Kidney epithelial cell (primary cell): ENCODE results near the gene UBASH3A. TPM values are rescaled to one million over a fixed set of nuclear protein-coding genes. Genes with fewer than 3 reads are reported as not detected.

Source experiments
- DNase-seq: peaks from one replicate; pipeline ENCODE4 v3.0.0-alpha.2; 2010; ENCODE audit warnings: low read depth
- H3K27me3 ChIP-seq: 2 replicates; pipeline ENCODE4 v1.6.0; 2011; ENCODE audit warnings: low read length; ENCODE audit not compliant: control insufficient read depth, insufficient read depth
- H3K36me3 ChIP-seq: 2 replicates; pipeline ENCODE4 v1.5.1; 2011; ENCODE audit warnings: low read length; ENCODE audit not compliant: control insufficient read depth, insufficient read depth
- H3K4me3 ChIP-seq: 2 replicates; pipeline ENCODE4 v1.5.1; 2011; ENCODE audit warnings: low read depth, mild to moderate bottlenecking, control low read depth, low read length
- CTCF ChIP-seq: IDR thresholded peaks from 2 replicates; pipeline ENCODE4 v1.5.1; 2011; ENCODE audit warnings: mild to moderate bottlenecking, moderate library complexity, low read length, control low read depth, inconsistent platforms; ENCODE audit not compliant: insufficient read depth, poor library complexity, severe bottlenecking
- total RNA-seq: library from RNA; depleted of rRNA; stranded (reverse); fragments of >200 nt; gene quantifications from 2 replicates; pipeline ENCODE4 v1.2.3, GENCODE V29; 2015

UBASH3A gene
- total RNA-seq, 1 donor from 2014 or later = not detected

GRCh38 chr21:42358937-42359336 is 44.8 kb upstream of the UBASH3A start:
- DNase-seq = no peak
- Histone ChIP-seq H3K4me3 (no peak overlapping the region), H3K27me3 (peaks cover 16% of the 10 kb centered on the region), H3K36me3 (no peaks in the 10 kb centered on the region)
- TF ChIP-seq CTCF = no peak

GRCh38 chr21:42360317-42360716 is 43.4 kb upstream of the UBASH3A start:
- Histone ChIP-seq H3K36me3 (no peaks in the 10 kb centered on the region), H3K4me3 (no peak overlapping the region), H3K27me3 (peaks cover 20% of the 10 kb centered on the region)
- TF ChIP-seq CTCF = no peak
- DNase-seq = no peak

GRCh38 chr21:42361286-42361685 is 42.4 kb upstream of the UBASH3A start:
- Histone ChIP-seq H3K4me3 (no peak overlapping the region), H3K36me3 (no peaks in the 10 kb centered on the region), H3K27me3 (peaks cover 20% of the 10 kb centered on the region)
- no peak for TF ChIP-seq CTCF
- DNase-seq = no peak

GRCh38 chr21:42362198-42362597 is 41.5 kb upstream of the UBASH3A start:
- no peak for TF ChIP-seq CTCF

GRCh38 chr21:42362700-42363099 is 41.0 kb upstream of the UBASH3A start:
- DNase-seq = no peak
- Histone ChIP-seq H3K4me3 (no peak overlapping the region), H3K36me3 (no peaks in the 10 kb centered on the region), H3K27me3 (peaks cover 20% of the 10 kb centered on the region)
- no peak for TF ChIP-seq CTCF

More at GRCh38 chr21:42362198-42362597, 41.5 kb upstream of the UBASH3A start:
- H3K27me3 ChIP-seq = peaks cover 20% of the 10 kb centered on the region
- no peaks in the 10 kb centered on the region for H3K36me3 ChIP-seq
- no peak for DNase-seq
- no peak overlapping the region for H3K4me3 ChIP-seq

GRCh38 chr21:42363312-42363711 is 40.4 kb upstream of the UBASH3A start:
- TF ChIP-seq CTCF = no peak
- Histone ChIP-seq H3K36me3 (no peaks in the 10 kb centered on the region), H3K27me3 (peaks cover 19% of the 10 kb centered on the region), H3K4me3 (no peak overlapping the region)
- peak; percentile 10 for DNase-seq
